ENCODE results near the gene ARL8B. TPM values are rescaled to one million over a fixed set of nuclear protein-coding genes. Genes with fewer than 3 reads are reported as not detected.

ARL8B gene
- total RNA-seq, 1 donor from 2014 or later = 69.2 TPM

- no peak for TF ChIP-seq CTCF (IDR thresholded peaks at IDR 0.05; ENCODE audit: insufficient read depth, low read length, poor library complexity, severe bottlenecking)
- Histone ChIP-seq H3K27me3 (ENCODE audit: control insufficient read depth, insufficient read depth, low read length) (no peaks in the 10 kb centered on the region), H3K4me3 (ENCODE audit: low read depth, low read length) (no peak overlapping the region), H3K36me3 (ENCODE audit: control insufficient read depth, insufficient read depth, low read length) (peaks cover 3% of the 10 kb centered on the region)
- DNase-seq (ENCODE audit: low read depth) = no peak
Observed at GRCh38 chr3:5217824-5218595, 95.9 kb downstream of the ARL8B start.

GRCh38 chr3:5218815-5219214 is 96.7 kb downstream of the ARL8B start:
- Histone ChIP-seq H3K36me3 (ENCODE audit: control insufficient read depth, insufficient read depth, low read length) (peaks cover 1% of the 10 kb centered on the region), H3K4me3 (ENCODE audit: low read depth, low read length) (no peak overlapping the region), H3K27me3 (ENCODE audit: control insufficient read depth, insufficient read depth, low read length) (no peaks in the 10 kb centered on the region)
- DNase-seq (ENCODE audit: low read depth) = no peak
- TF ChIP-seq CTCF (IDR thresholded peaks at IDR 0.05; ENCODE audit: insufficient read depth, low read length, poor library complexity, severe bottlenecking) = no peak

GRCh38 chr3:5219216-5219615 is 97.1 kb downstream of the ARL8B start:
- no peak for DNase-seq (ENCODE audit: low read depth)
- peaks cover 1% of the 10 kb centered on the region for H3K36me3 ChIP-seq (ENCODE audit: control insufficient read depth, insufficient read depth, low read length)
- no peaks in the 10 kb centered on the region for H3K27me3 ChIP-seq (ENCODE audit: control insufficient read depth, insufficient read depth, low read length)
- TF ChIP-seq CTCF (IDR thresholded peaks at IDR 0.05; ENCODE audit: insufficient read depth, low read length, poor library complexity, severe bottlenecking) = no peak
- H3K4me3 ChIP-seq (ENCODE audit: low read depth, low read length) = no peak overlapping the region

- H3K27me3 ChIP-seq (ENCODE audit: control insufficient read depth, insufficient read depth, low read length) = no peaks in the 10 kb centered on the region
- TF ChIP-seq CTCF (IDR thresholded peaks at IDR 0.05; ENCODE audit: insufficient read depth, low read length, poor library complexity, severe bottlenecking) = no peak
- DNase-seq (ENCODE audit: low read depth) = no peak
- H3K4me3 ChIP-seq (ENCODE audit: low read depth, low read length) = no peak overlapping the region
- no peaks in the 10 kb centered on the region for H3K36me3 ChIP-seq (ENCODE audit: control insufficient read depth, insufficient read depth, low read length)
Observed at GRCh38 chr3:5220193-5220592, 98.1 kb downstream of the ARL8B start.

- H3K27me3 ChIP-seq (ENCODE audit: control insufficient read depth, insufficient read depth, low read length) = no peaks in the 10 kb centered on the region
- TF ChIP-seq CTCF (IDR thresholded peaks at IDR 0.05; ENCODE audit: insufficient read depth, low read length, poor library complexity, severe bottlenecking) = no peak
- no peak for DNase-seq (ENCODE audit: low read depth)
- H3K36me3 ChIP-seq (ENCODE audit: control insufficient read depth, insufficient read depth, low read length) = no peaks in the 10 kb centered on the region
- H3K4me3 ChIP-seq (ENCODE audit: low read depth, low read length) = no peak overlapping the region
Observed at GRCh38 chr3:5220667-5221431, 98.8 kb downstream of the ARL8B start.
